Kidney (tissue), 14 donors: ENCODE measurements around the gene CGNL1. TPM values are rescaled to one million over a fixed set of nuclear protein-coding genes. Genes with fewer than 3 reads are reported as not detected.
A peak's percentile ranks its signal among the peaks of the same experiment; 100 is the strongest.

Experiments
- DNase-seq, 5 donors: peaks; one replicate each; pipeline ENCODE4 v3.0.0-alpha.2; 2013 to 2020
- FAIRE-seq: peaks from 2 replicates; lab custom pipeline; 2012; peaks lifted over from hg19 to GRCh38; lab: Jason Lieb, UNC
- H3K27ac ChIP-seq, 2 donors: one replicate each; pipeline ENCODE4 v1.7.0; 2013; ENCODE audit warnings: low read depth in 2 of 2, low read length in 2 of 2, inconsistent platforms in 1 of 2
- H3K27me3 ChIP-seq: one replicate; pipeline ENCODE4 v1.7.1; 2013; ENCODE audit warnings: low read length, inconsistent platforms; ENCODE audit not compliant: control insufficient read depth, insufficient read depth
- H3K36me3 ChIP-seq, 3 donors: one replicate each; pipeline versions ENCODE4 v1.7.0 to v1.7.1; 2013; ENCODE audit warnings: low read length in 3 of 3, control low read depth in 1 of 3, inconsistent platforms in 1 of 3; ENCODE audit not compliant: insufficient read depth in 3 of 3, control insufficient read depth in 2 of 3
- H3K4me1 ChIP-seq, 3 donors: one replicate each; pipeline versions ENCODE4 v1.7.0 to v1.7.1; 2013; ENCODE audit warnings: low read length in 3 of 3, inconsistent platforms in 1 of 3, low read depth in 1 of 3; ENCODE audit not compliant: control insufficient read depth in 2 of 3, insufficient read depth in 2 of 3
- H3K4me3 ChIP-seq, 3 donors: one replicate each; pipeline versions ENCODE4 v1.7.0 to v1.8.1; 2013; ENCODE audit warnings: low read length in 3 of 3, control low read depth in 1 of 3, inconsistent platforms in 1 of 3
- H3K9ac ChIP-seq, 3 donors: one replicate each; pipeline versions ENCODE4 v1.7.0 to v1.7.1; 2013; ENCODE audit warnings: low read length in 3 of 3, control low read depth in 1 of 3, inconsistent platforms in 1 of 3
- H3K9me3 ChIP-seq, 3 donors: one replicate each; pipeline versions ENCODE4 v1.7.0 to v1.7.1; 2013; ENCODE audit warnings: low read length in 3 of 3, control low read depth in 1 of 3, inconsistent platforms in 1 of 3; ENCODE audit not compliant: control insufficient read depth in 2 of 3, insufficient read depth in 1 of 3
- CTCF ChIP-seq: IDR thresholded peaks from 3 replicates; pipeline ENCODE4 v1.5.1; 2012; ENCODE audit warnings: mild to moderate bottlenecking, moderate library complexity, borderline replicate concordance; ENCODE audit not compliant: insufficient read depth; ENCODE audit errors: extremely low read depth
- intact Hi-C: fragments of 100-400 bp; cut with DNase I; formaldehyde crosslinking; loops from one replicate; pipeline ENCODE4 v1.11.1; 2022
- polyA plus RNA-seq: library from polyadenylated mRNA; stranded (reverse); fragments of 350-450 nt; fragmentation: Illumina TruSeq; extraction: RNeasy Lipid Tissue Mini Kit (QIAGEN cat#74804); gene quantifications from one replicate; pipeline ENCODE4 v1.2.3, GENCODE V29; 2014; ENCODE audit warnings: low read depth, low replicate concordance; ENCODE audit not compliant: insufficient read depth
- total RNA-seq: library from RNA; stranded (reverse); fragmentation: NEBNext Ultra II Directional; extraction: Animal tissue kit (Norgen Biotek cat#: 25700); gene quantifications from one replicate; pipeline ENCODE4 v1.2.1, GENCODE V29; 2021
- donor health status: control.
- donor health status: control.
- donor health status: control.
- donor health status: control.
- donor health status: control.
- donor health status: DM: yes; HTN: yes; CAD: no.
- donor health status: Normal renal cell carcinoma (clear cell type).

CGNL1 gene
- total and polyA plus RNA-seq, 2 donors from 2014 or later, result 62.0 to 81.5 TPM

GRCh38 chr15:57580866-57581265 is 204.6 kb downstream of the CGNL1 start:
- Histone ChIP-seq H3K36me3 (no peaks in the 10 kb centered on the region), H3K4me1 (no peaks in the 10 kb centered on the region), H3K9ac (no peak overlapping the region), H3K9me3 (peaks cover 0 to 12% (median 4%) of the 10 kb centered on the region in 3 donors), H3K27ac (no peak overlapping the region), H3K4me3 (no peak overlapping the region), H3K27me3 (no peaks in the 10 kb centered on the region)
- peak in 1 of 5 donors; percentile 14 for DNase-seq
- FAIRE-seq, result no peak
- no peak for TF ChIP-seq CTCF
- intact Hi-C loops, result no loop called here

- Histone ChIP-seq H3K4me1 (no peaks in the 10 kb centered on the region), H3K27me3 (no peaks in the 10 kb centered on the region), H3K4me3 (no peak overlapping the region), H3K9ac (no peak overlapping the region), H3K9me3 (peaks cover 0 to 12% (median 4%) of the 10 kb centered on the region in 3 donors), H3K36me3 (no peaks in the 10 kb centered on the region), H3K27ac (no peak overlapping the region)
- no peak for TF ChIP-seq CTCF
- DNase-seq (no peak), FAIRE-seq (no peak)
- intact Hi-C loops, result no loop called here
Measured at GRCh38 chr15:57582090-57582489, 205.8 kb downstream of the CGNL1 start.

GRCh38 chr15:57583282-57583681 is 207.0 kb downstream of the CGNL1 start:
- Histone ChIP-seq H3K36me3 (no peaks in the 10 kb centered on the region), H3K4me1 (no peaks in the 10 kb centered on the region), H3K9ac (no peak overlapping the region), H3K27ac (no peak overlapping the region), H3K4me3 (no peak overlapping the region), H3K27me3 (no peaks in the 10 kb centered on the region), H3K9me3 (peaks cover 0 to 12% (median 4%) of the 10 kb centered on the region in 3 donors)
- intact Hi-C loops, result no loop called here
- no peak for DNase-seq
- TF ChIP-seq CTCF, result no peak
- FAIRE-seq, result no peak

- DNase-seq, result no peak
- H3K27ac ChIP-seq, result no peak overlapping the region
- FAIRE-seq, result no peak
- H3K4me1 ChIP-seq, result no peaks in the 10 kb centered on the region
- no peak overlapping the region for H3K4me3 ChIP-seq
- H3K9ac ChIP-seq, result no peak overlapping the region
- H3K27me3 ChIP-seq, result no peaks in the 10 kb centered on the region
- no peak for TF ChIP-seq CTCF
- H3K36me3 ChIP-seq, result no peaks in the 10 kb centered on the region
- intact Hi-C loops, result no loop called here
- peaks cover 0 to 12% (median 4%) of the 10 kb centered on the region in 3 donors for H3K9me3 ChIP-seq
Measured at GRCh38 chr15:57583720-57584119, 207.4 kb downstream of the CGNL1 start.
